ENCODE results near the gene ST6GALNAC5. TPM values are rescaled to one million over a fixed set of nuclear protein-coding genes. Genes with fewer than 3 reads are reported as not detected.

ST6GALNAC5 gene
- total and polyA plus RNA-seq, 9 donors, result 1.2 to 3.4 (median 2.3) TPM

DNA sequence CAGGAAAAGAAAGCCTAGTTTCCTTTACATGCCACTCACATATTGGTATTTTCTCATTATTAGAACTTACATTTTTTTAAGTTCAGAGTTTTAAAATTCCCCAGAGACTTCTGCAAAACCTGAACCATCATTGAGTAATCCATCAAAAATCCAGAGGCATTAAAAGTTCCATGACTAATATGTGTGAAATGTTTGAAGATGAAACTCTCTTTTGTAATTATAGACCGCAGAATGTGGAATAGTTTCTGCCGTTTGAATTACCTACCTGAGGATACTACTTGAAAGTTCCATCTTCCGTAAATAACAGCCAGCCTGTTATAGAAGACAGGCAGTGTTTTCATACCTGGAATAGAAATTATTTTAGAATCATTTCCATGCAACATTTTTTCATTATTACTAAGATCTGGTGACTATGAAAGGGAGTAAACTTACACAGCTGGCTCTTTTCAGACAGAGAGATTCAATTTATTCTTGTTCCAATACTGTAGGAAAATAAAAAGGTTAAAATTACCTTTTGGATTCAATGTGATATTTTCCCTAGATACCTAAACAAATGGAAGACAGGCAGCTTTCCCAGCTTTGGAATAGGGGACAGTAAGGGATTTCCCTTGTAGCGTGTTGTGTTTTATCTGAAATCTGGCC lies 131.4 kb downstream of the ST6GALNAC5 start:
- Histone ChIP-seq H3K27ac (ENCODE audit: low read length) (no peak overlapping the region), H3K27me3 (ENCODE audit: control insufficient read depth, insufficient read depth, low read length) (no peaks in the 10 kb centered on the region), H3K9me3 (replicated peaks; ENCODE audit: control insufficient read depth, low read depth, low read length) (no peaks in the 10 kb centered on the region), H3K4me1 (ENCODE audit: control insufficient read depth, insufficient read depth, low read length) (no peaks in the 10 kb centered on the region), H3K4me3 (ENCODE audit: low read length) (no peak overlapping the region), H3K36me3 (ENCODE audit: control insufficient read depth, insufficient read depth, low read length) (no peaks in the 10 kb centered on the region)
- peak; percentile 79 for DNase-seq
- WGBS (ENCODE audit: insufficient coverage), result no CpG with 5 or more reads among the region's 4 CpGs

DNA sequence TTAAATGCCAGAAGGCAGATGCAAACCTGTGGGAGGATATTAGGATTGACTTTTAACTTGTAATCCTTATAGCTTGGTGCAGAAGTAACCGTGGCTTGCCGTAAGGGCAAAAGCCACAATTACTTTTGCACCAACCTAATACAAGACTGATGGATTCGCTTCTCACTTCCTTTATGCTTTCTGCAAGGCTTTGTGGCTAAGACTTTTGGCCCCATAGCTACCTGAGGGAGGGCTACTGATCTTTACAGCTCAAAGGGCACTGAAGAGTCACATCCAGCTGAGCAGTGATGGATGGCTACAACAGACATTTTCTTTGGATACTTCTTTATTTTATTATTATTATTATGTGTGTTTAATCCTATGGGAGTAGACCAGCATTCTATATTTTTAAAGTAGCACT lies 140.4 kb downstream of the ST6GALNAC5 start:
- H3K4me1 ChIP-seq (ENCODE audit: control insufficient read depth, insufficient read depth, low read length), result no peaks in the 10 kb centered on the region
- H3K27ac ChIP-seq (ENCODE audit: low read length), result no peak overlapping the region
- 80% methylated on average over 1 of the region's 3 CpGs for WGBS (ENCODE audit: insufficient coverage)
- H3K9me3 ChIP-seq (replicated peaks; ENCODE audit: control insufficient read depth, low read depth, low read length), result no peaks in the 10 kb centered on the region
- H3K27me3 ChIP-seq (ENCODE audit: control insufficient read depth, insufficient read depth, low read length), result no peaks in the 10 kb centered on the region
- DNase-seq, result no peak
- no peak overlapping the region for H3K4me3 ChIP-seq (ENCODE audit: low read length)
- H3K36me3 ChIP-seq (ENCODE audit: control insufficient read depth, insufficient read depth, low read length), result no peaks in the 10 kb centered on the region

DNA sequence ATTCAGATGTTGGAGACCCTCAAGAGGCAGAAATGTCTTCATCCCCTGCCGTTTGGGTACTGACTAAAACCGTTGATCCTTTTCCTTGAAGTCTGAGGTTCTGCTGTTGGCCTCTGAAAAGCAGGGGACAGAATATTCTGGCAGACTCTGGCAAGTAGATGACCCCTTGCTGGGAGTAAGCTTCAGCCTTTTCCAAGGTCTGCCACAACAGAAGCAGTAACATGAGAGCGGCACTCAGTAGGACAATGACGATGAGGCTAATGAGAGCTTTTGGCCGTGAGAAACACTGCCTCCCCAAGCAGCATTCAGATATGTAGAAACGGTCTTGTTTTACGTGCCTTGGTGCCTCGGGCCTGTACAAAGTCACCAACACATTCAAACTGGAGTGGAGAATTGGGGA lies 143.7 kb downstream of the ST6GALNAC5 start:
- Histone ChIP-seq H3K27me3 (ENCODE audit: control insufficient read depth, insufficient read depth, low read length) (no peaks in the 10 kb centered on the region), H3K36me3 (ENCODE audit: control insufficient read depth, insufficient read depth, low read length) (no peaks in the 10 kb centered on the region), H3K9me3 (replicated peaks; ENCODE audit: control insufficient read depth, low read depth, low read length) (no peaks in the 10 kb centered on the region), H3K4me1 (ENCODE audit: control insufficient read depth, insufficient read depth, low read length) (no peaks in the 10 kb centered on the region), H3K27ac (ENCODE audit: low read length) (no peak overlapping the region), H3K4me3 (ENCODE audit: low read length) (no peak overlapping the region)
- no peak for DNase-seq
- WGBS (ENCODE audit: insufficient coverage), result 46% methylated on average over 5 of the region's 8 CpGs

DNA sequence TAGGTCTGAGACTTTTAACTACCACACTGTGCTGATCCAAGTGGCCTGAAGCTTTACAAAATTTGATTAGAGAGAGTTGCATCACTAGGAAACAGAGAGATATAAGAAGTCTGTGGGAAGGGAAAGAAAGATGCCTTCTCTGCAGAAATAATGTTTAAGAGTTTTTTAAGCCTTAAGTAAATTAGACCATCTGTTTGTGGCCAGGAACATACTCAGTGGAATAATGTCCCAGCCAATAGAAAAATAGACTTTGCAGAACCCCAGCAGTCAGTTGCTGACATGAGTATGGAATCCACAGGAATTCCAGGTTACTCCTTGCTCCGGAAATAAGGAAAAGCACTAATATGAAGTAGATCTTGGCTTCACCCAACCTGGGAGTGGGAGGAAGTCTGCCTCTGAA lies 144.8 kb downstream of the ST6GALNAC5 start:
- DNase-seq, result peak; percentile 17

DNA sequence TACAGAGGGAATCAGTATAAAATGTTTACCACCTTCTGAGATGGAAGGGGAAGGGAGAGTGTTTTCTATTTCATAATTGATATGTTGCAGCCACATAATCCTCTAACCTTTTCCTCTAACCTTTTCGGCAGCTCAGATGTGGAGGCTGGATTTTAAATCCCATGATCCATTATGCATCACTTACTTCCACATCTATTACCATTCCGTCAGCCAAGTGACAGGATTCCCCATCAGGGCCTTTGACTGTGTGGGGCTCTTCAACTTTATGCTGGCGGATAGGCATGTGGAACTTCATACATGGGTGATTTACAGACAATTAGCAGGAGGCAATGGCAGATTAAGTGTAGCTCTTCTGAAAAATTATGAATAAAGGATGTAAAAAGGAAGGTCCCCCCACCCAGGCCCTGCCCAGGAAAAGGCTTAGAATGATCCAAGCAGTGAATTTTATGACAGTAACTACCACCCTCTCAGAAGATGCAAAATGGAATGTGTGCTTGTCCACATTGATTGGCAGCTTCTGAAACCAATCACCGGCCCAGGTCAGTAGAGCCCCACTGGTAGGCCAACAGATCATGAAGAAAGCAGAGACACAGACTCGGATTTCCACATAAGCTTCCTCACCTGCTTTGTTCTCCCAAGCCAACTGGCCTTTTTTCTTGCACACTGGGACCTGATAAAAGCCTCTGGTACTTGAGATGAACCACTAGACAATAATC lies 147.0 kb downstream of the ST6GALNAC5 start:
- no peak overlapping the region for H3K4me3 ChIP-seq (ENCODE audit: low read length)
- 89% methylated on average over 3 of the region's 5 CpGs for WGBS (ENCODE audit: insufficient coverage)

More for the DNA sequence above, 144.8 kb downstream of the ST6GALNAC5 start:
- Histone ChIP-seq H3K4me3 (ENCODE audit: low read length) (no peak overlapping the region), H3K27ac (ENCODE audit: low read length) (no peak overlapping the region), H3K9me3 (replicated peaks; ENCODE audit: control insufficient read depth, low read depth, low read length) (no peaks in the 10 kb centered on the region), H3K27me3 (ENCODE audit: control insufficient read depth, insufficient read depth, low read length) (no peaks in the 10 kb centered on the region), H3K36me3 (ENCODE audit: control insufficient read depth, insufficient read depth, low read length) (no peaks in the 10 kb centered on the region), H3K4me1 (ENCODE audit: control insufficient read depth, insufficient read depth, low read length) (no peaks in the 10 kb centered on the region)
- WGBS (ENCODE audit: insufficient coverage), result 50% methylated on average over 1 of the region's 1 CpG

DNA sequence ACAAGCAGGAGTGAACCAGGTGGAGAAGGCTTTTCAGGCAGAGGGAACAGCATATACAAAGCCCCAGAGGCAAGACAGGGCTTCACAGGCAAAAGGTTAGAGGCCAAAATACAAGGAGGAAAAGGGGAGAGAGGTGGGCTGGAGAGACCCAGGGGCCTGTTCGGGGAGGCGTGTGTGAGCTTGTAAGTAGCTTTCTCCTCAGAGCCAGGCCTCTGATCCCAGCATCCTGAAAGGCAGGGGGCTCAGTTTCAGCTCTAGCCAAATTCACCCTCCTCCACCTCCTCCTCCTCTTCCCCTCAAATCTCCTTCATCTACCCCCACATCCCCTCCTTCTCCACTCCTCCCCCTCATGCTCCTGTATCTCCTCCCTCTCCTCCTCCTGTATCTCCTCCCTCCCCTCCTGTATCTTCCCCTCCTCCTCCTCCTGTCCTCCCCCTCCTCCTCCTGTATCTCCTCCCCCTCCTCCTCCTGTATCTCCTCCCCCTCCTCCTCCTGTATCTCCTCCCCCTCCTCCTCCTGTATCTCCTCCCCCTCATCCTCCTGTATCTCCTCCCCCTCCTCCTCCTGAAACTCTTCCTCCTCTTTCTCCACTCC lies 148.6 kb downstream of the ST6GALNAC5 start:
- WGBS (ENCODE audit: insufficient coverage), result no CpG with 5 or more reads among the region's 2 CpGs
- Histone ChIP-seq H3K9me3 (replicated peaks; ENCODE audit: control insufficient read depth, low read depth, low read length) (no peaks in the 10 kb centered on the region), H3K36me3 (ENCODE audit: control insufficient read depth, insufficient read depth, low read length) (no peaks in the 10 kb centered on the region), H3K27me3 (ENCODE audit: control insufficient read depth, insufficient read depth, low read length) (peaks cover 2% of the 10 kb centered on the region), H3K27ac (ENCODE audit: low read length) (no peak overlapping the region), H3K4me1 (ENCODE audit: control insufficient read depth, insufficient read depth, low read length) (no peaks in the 10 kb centered on the region), H3K4me3 (ENCODE audit: low read length) (no peak overlapping the region)
- DNase-seq, result no peak

More for the DNA sequence above, 147.0 kb downstream of the ST6GALNAC5 start:
- H3K4me1 ChIP-seq (ENCODE audit: control insufficient read depth, insufficient read depth, low read length), result no peaks in the 10 kb centered on the region
- H3K27ac ChIP-seq (ENCODE audit: low read length), result no peak overlapping the region
- no peak for DNase-seq
- no peaks in the 10 kb centered on the region for H3K9me3 ChIP-seq (replicated peaks; ENCODE audit: control insufficient read depth, low read depth, low read length)
- no peaks in the 10 kb centered on the region for H3K36me3 ChIP-seq (ENCODE audit: control insufficient read depth, insufficient read depth, low read length)
- peaks cover 2% of the 10 kb centered on the region for H3K27me3 ChIP-seq (ENCODE audit: control insufficient read depth, insufficient read depth, low read length)

DNA sequence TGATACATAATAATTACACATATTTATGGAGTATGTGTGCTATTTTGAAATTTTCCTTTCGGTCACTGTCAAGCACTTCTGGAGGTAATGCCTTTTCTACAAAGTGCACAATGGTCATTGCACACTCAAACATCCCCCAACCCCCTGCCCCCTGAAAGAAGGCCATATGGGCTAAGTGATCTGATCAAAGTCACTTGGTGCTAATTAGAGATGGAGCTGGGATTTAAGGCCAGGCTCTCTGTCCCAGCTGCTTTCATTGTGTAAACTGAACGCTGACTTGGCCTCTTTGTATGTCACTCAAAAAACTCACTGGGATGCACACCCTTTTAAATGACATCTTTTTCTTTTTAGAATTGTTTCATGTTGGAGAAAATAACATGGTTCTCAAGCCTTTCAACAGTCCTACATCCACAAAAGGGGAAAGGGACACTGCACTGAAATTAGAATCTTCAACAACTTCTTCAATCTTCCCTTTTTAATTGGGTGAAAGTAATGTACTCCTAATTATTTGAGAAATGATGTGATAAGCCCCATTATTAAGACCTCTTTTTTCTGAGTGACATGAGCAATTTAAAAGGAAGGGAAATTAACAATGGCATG lies 149.2 kb downstream of the ST6GALNAC5 start:
- WGBS (ENCODE audit: insufficient coverage), result no CpG with 5 or more reads among the region's 2 CpGs

DNA sequence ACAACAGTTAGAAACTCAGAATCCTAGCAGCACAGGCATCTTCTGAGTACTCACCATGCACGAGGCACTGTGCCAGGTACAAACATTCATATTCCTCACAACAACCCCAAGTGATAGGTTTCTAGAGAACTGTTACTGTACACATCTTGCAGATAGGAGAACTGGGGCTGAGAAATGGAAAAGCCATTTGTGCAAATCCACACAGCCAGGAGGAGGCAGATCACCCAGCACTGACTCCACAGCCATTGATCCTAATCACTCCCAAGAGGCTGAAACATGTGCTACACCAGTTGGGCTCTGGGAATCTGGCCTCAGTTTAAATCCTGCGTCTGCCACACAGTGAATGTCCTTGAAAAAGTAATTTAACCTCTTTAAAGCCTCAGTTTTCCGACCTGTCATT lies 151.0 kb downstream of the ST6GALNAC5 start:
- peaks cover 2% of the 10 kb centered on the region for H3K27me3 ChIP-seq (ENCODE audit: control insufficient read depth, insufficient read depth, low read length)
- no peaks in the 10 kb centered on the region for H3K4me1 ChIP-seq (ENCODE audit: control insufficient read depth, insufficient read depth, low read length)
- WGBS (ENCODE audit: insufficient coverage), result no CpG with 5 or more reads among the region's 3 CpGs

More for the DNA sequence above, 149.2 kb downstream of the ST6GALNAC5 start:
- Histone ChIP-seq H3K9me3 (replicated peaks; ENCODE audit: control insufficient read depth, low read depth, low read length) (no peaks in the 10 kb centered on the region), H3K4me1 (ENCODE audit: control insufficient read depth, insufficient read depth, low read length) (no peaks in the 10 kb centered on the region), H3K27me3 (ENCODE audit: control insufficient read depth, insufficient read depth, low read length) (peaks cover 2% of the 10 kb centered on the region), H3K36me3 (ENCODE audit: control insufficient read depth, insufficient read depth, low read length) (no peaks in the 10 kb centered on the region), H3K4me3 (ENCODE audit: low read length) (no peak overlapping the region), H3K27ac (ENCODE audit: low read length) (no peak overlapping the region)
- no peak for DNase-seq

DNA sequence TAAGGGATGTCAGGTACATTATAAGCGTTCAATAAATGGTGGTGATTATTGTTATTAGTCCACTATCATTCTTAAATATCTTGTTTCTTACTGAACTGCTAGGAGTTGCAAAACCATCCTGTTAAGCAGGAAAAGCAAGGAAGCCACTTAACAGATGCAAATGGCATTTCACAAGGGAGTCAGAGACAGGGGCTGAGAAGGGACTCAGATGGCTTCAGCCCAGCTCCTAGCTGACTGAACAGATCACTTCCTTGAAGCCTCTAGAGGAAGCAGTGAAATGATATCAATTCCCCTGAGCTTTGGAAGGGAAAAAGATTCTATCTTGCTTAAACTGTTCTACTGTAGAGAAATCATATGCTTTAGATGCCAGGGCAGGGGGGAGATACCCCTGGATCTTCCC lies 151.5 kb downstream of the ST6GALNAC5 start:
- H3K36me3 ChIP-seq (ENCODE audit: control insufficient read depth, insufficient read depth, low read length), result no peaks in the 10 kb centered on the region
- H3K4me1 ChIP-seq (ENCODE audit: control insufficient read depth, insufficient read depth, low read length), result no peaks in the 10 kb centered on the region
- no peak overlapping the region for H3K4me3 ChIP-seq (ENCODE audit: low read length)
- no peaks in the 10 kb centered on the region for H3K9me3 ChIP-seq (replicated peaks; ENCODE audit: control insufficient read depth, low read depth, low read length)
- peaks cover 2% of the 10 kb centered on the region for H3K27me3 ChIP-seq (ENCODE audit: control insufficient read depth, insufficient read depth, low read length)
- no CpG with 5 or more reads among the region's 1 CpG for WGBS (ENCODE audit: insufficient coverage)
- DNase-seq, result no peak
- H3K27ac ChIP-seq (ENCODE audit: low read length), result no peak overlapping the region

More for the DNA sequence above, 151.0 kb downstream of the ST6GALNAC5 start:
- no peak for DNase-seq
- H3K36me3 ChIP-seq (ENCODE audit: control insufficient read depth, insufficient read depth, low read length), result no peaks in the 10 kb centered on the region
- H3K4me3 ChIP-seq (ENCODE audit: low read length), result no peak overlapping the region
- H3K27ac ChIP-seq (ENCODE audit: low read length), result no peak overlapping the region
- no peaks in the 10 kb centered on the region for H3K9me3 ChIP-seq (replicated peaks; ENCODE audit: control insufficient read depth, low read depth, low read length)

DNA sequence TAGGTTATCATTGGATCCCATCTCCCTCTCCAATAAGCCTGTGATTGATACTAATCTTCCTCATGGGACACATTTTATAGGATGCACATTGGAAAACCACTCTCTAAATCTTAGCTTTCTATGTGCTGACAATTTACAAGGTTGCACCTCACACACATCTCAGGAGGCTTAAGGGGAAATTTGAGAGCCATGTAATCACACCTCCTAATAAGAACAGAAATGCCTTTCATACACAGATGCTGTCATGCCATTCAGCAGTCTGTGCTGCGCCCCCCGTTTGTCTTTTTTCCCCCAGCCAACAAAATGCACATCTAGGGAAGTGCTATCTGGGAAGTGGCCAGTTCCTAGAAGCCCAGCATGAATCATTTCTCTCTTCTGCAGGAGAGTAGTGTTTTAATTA lies 154.5 kb downstream of the ST6GALNAC5 start:
- Histone ChIP-seq H3K4me1 (ENCODE audit: control insufficient read depth, insufficient read depth, low read length) (no peaks in the 10 kb centered on the region), H3K4me3 (ENCODE audit: low read length) (no peak overlapping the region), H3K36me3 (ENCODE audit: control insufficient read depth, insufficient read depth, low read length) (no peaks in the 10 kb centered on the region), H3K9me3 (replicated peaks; ENCODE audit: control insufficient read depth, low read depth, low read length) (no peaks in the 10 kb centered on the region), H3K27me3 (ENCODE audit: control insufficient read depth, insufficient read depth, low read length) (peaks cover 2% of the 10 kb centered on the region), H3K27ac (ENCODE audit: low read length) (no peak overlapping the region)
- DNase-seq, result no peak
- no CpG with 5 or more reads among the region's 2 CpGs for WGBS (ENCODE audit: insufficient coverage)
